Ascending aorta (tissue), 2 donors: ENCODE measurements around the gene TMEM250. TPM values are rescaled to one million over a fixed set of nuclear protein-coding genes. Genes with fewer than 3 reads are reported as not detected.

ENCODE experiments used
- DNase-seq, 2 donors: peaks; one replicate each; pipeline ENCODE4 v3.0.0-alpha.2; 2019; ENCODE audit warnings: low spot score in 2 of 2
- H3K27ac ChIP-seq, 2 donors: fragments of 200-600 bp; sonication (generic); one replicate each; pipeline ENCODE4 v1.5.1; 2016 to 2017; ENCODE audit warnings: mild to moderate bottlenecking in 1 of 2
- H3K27me3 ChIP-seq: fragments of 200-600 bp; sonication (generic); one replicate; pipeline ENCODE4 v1.5.1; 2017
- H3K36me3 ChIP-seq, 2 donors: fragments of 200-600 bp; sonication (generic); one replicate each; pipeline ENCODE4 v1.5.1; 2016
- H3K4me1 ChIP-seq, 2 donors: fragments of 200-600 bp; sonication (generic); one replicate each; pipeline ENCODE4 v1.5.1; 2016 to 2017; ENCODE audit warnings: mild to moderate bottlenecking in 1 of 2
- H3K4me3 ChIP-seq, 2 donors: fragments of 200-600 bp; sonication (generic); one replicate each; pipeline ENCODE4 v1.5.1; 2016 to 2017; ENCODE audit warnings: mild to moderate bottlenecking in 1 of 2
- H3K9me3 ChIP-seq, 2 donors: fragments of 200-600 bp; sonication (generic); one replicate each; pipeline ENCODE4 v1.5.1; 2016
- CTCF ChIP-seq, 3 experiments: fragments of 200-600 bp in 2 of 3; fragments of 450-650 bp in 1 of 3; sonication (generic) in 2 of 3; IDR thresholded peaks; one replicate each; pipeline ENCODE4 v1.5.1; 2016 to 2019; ENCODE audit warnings: antibody characterized with exemption in 3 of 3, mild to moderate bottlenecking in 1 of 3, moderate library complexity in 1 of 3
- intact Hi-C: fragments of 100-400 bp; cut with DNase I; formaldehyde crosslinking; loops from one replicate; pipeline ENCODE4 v1.15.1; 2023
- total RNA-seq: library from RNA; depleted of rRNA; stranded (reverse); fragments of >200 nt; gene quantifications from one replicate; pipeline ENCODE4 v1.1.0, GENCODE V29; 2016

TMEM250 gene, protein sequence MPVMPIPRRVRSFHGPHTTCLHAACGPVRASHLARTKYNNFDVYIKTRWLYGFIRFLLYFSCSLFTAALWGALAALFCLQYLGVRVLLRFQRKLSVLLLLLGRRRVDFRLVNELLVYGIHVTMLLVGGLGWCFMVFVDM
- 80.3 TPM for total RNA-seq

DNA sequence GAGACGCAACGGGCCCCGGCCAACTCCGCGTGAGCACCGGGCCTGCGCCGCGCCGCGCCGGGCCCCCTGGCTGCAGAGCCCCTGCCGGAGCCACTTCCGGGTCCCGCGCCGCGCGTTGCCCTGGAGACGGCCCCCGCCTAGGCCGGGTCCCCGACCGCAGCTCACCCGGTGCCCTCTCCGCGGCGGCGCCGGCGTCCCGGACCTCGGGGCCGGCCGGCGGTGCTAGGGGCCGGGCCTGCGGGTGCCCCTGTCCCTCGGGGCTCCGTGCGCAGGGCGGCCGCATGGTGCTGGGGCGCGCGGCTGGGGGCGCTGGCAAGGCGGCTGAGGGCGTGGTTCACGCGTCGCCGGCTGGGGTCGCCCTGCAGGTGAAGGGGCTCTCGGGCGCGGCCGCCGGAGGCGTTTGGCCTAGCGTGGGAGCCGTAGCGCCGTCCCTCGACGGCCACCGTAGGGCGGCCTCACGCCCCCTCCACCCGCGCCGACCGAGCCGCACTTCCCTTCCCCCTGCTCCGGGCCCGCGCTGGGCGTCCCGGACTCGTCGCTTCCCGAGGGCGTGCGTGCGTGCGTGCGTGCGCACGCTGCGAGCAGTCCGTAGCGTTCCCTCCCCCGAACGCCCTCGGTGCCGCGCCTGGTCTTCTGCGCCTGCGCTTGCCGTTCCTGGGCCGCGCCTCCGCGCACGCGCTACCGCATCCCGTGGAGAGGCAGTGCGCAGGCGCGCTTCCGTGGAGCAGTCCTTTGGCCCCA lies at the start of gene TMEM250:
Gene TMEM250, minus strand, starts transcription at position 556 of the 741 bp plus-strand sequence. CDS start 1,975 bp downstream, outside the sequence.
- peak in 1 of 3 experiments; percentile 38 for TF ChIP-seq CTCF (IDR thresholded peaks at IDR 0.05)
- peak within 1 kb of the TSS; percentile 71 to 86 for H3K4me3 ChIP-seq
- H3K27ac ChIP-seq, result peak within 1 kb of the TSS; percentile 88 to 94
- H3K9me3 ChIP-seq, result no peaks in the 10 kb centered on the region
- H3K36me3 ChIP-seq, result peaks cover 19 to 27% of the 10 kb centered on the region in 2 donors
- H3K27me3 ChIP-seq, result no peaks in the 10 kb centered on the region
- DNase-seq, result peak; percentile 74 to 96
- peaks cover 10 to 19% of the 10 kb centered on the region in 2 donors for H3K4me1 ChIP-seq
- intact Hi-C loops, result loop anchor here (1.0 to 2.0 kb wide), 7 partner anchors 9 to 212 kb away; partner anchors contain the start of genes CAMSAP1 and UBAC1

DNA sequence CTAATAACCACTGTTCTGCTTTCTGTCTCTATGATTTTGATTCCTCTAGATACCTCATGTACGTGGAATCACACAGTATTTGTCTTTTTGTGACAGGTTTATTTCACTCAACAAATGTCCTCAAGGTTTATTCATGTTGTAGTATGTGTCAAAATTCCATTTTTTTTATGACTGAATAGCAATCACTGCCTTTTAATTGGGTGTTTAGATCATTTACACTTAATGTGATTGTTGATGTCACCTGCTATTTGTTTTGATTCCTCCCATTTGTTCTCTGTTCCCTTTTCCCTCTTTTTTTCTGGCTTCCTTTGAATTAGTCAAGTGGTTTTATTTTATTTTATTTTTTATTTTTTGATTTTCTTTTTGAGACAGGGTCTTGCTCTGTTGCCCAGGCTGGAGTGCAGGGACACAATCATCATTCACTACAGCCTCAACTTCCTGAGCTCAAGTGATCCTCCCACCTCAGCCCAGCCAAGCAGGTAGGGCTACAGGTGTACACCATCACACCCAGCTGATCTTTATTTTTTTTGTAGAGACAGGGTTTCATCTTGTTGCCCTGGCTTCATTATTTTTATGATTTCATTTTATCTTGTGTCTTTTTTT lies 44.7 kb upstream of the TMEM250 start:
- Histone ChIP-seq H3K9me3 (peaks cover 0 to 4% of the 10 kb centered on the region in 2 donors), H3K27me3 (no peaks in the 10 kb centered on the region), H3K27ac (no peak overlapping the region), H3K36me3 (no peaks in the 10 kb centered on the region), H3K4me1 (no peaks in the 10 kb centered on the region), H3K4me3 (no peak overlapping the region)
- no peak for DNase-seq
- intact Hi-C loops, result no loop called here
- TF ChIP-seq CTCF (IDR thresholded peaks at IDR 0.05), result no peak

GRCh38 chr9:136160995-136161610 lies 42.4 kb upstream of the TMEM250 start:
- Histone ChIP-seq H3K27ac (no peak overlapping the region), H3K27me3 (no peaks in the 10 kb centered on the region), H3K9me3 (peaks cover 0 to 4% of the 10 kb centered on the region in 2 donors), H3K4me1 (no peaks in the 10 kb centered on the region), H3K4me3 (no peak overlapping the region), H3K36me3 (no peaks in the 10 kb centered on the region)
- TF ChIP-seq CTCF (IDR thresholded peaks at IDR 0.05), result no peak
- no peak for DNase-seq
- intact Hi-C loops, result no loop called here

GRCh38 chr9:136160381-136160841 lies 41.7 kb upstream of the TMEM250 start:
- H3K27me3 ChIP-seq, result no peaks in the 10 kb centered on the region
- H3K27ac ChIP-seq, result no peak overlapping the region
- intact Hi-C loops, result no loop called here

More at GRCh38 chr9:136160381-136160841, 41.7 kb upstream of the TMEM250 start:
- no peak overlapping the region for H3K4me3 ChIP-seq
- H3K9me3 ChIP-seq, result peaks cover 0 to 4% of the 10 kb centered on the region in 2 donors
- no peak for DNase-seq
- TF ChIP-seq CTCF (IDR thresholded peaks at IDR 0.05), result no peak
- no peaks in the 10 kb centered on the region for H3K4me1 ChIP-seq
- no peaks in the 10 kb centered on the region for H3K36me3 ChIP-seq
